ENCODE data around the gene SH2D1A. TPM values are rescaled to one million over a fixed set of nuclear protein-coding genes. Genes with fewer than 3 reads are reported as not detected.

Gene SH2D1A
- total and polyA plus RNA-seq, 2 donors from 2014 or later = 2.7 TPM; not detected in 1

DNA sequence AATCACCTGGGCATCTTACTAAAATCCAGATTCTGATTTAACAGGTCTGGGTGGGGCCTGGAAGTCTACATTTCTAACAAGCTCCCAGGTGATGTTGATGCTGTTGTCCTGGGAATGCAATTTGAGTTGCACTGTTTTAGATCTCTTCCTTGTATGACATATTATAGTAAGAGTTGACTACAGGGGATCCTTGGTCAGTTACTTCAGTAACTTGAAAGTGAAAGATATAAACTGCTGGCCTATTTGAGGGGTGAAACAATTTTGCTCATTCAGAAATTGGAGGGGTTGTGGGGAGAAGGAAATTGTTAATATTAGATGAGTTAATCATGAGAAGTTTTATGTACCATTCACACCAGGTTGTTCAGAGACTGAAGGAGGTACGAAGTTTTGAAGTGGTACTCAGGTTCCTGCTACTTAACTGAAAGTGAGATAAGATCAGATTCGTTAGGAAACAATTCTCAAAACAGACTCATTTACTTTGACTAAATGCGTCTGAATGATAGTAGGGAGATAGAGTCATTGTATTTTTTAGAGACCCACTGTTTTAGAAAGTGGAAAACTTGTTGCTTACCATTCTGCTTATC lies 12.5 kb downstream of the SH2D1A start:
- FAIRE-seq = no peak
- DNase-seq = no peak
- Histone ChIP-seq H3K36me3 (ENCODE audit: control insufficient read depth in 2 of 3, insufficient read depth in 3 of 3, low read length in 3 of 3) (no peaks in the 10 kb centered on the region), H3K9ac (ENCODE audit: low read length in 3 of 3) (no peak overlapping the region), H3K9me3 (ENCODE audit: control insufficient read depth in 2 of 3, insufficient read depth in 1 of 3, low read length in 3 of 3) (no peaks in the 10 kb centered on the region), H3K4me1 (ENCODE audit: control insufficient read depth in 2 of 3, insufficient read depth in 2 of 3, low read depth in 1 of 3, low read length in 3 of 3) (no peaks in the 10 kb centered on the region), H3K27ac (ENCODE audit: low read depth in 2 of 2, low read length in 2 of 2) (no peak overlapping the region), H3K4me3 (ENCODE audit: low read length in 3 of 3) (no peak overlapping the region), H3K27me3 (ENCODE audit: control insufficient read depth, insufficient read depth, low read length) (no peaks in the 10 kb centered on the region)
- TF ChIP-seq, protein P1, sequence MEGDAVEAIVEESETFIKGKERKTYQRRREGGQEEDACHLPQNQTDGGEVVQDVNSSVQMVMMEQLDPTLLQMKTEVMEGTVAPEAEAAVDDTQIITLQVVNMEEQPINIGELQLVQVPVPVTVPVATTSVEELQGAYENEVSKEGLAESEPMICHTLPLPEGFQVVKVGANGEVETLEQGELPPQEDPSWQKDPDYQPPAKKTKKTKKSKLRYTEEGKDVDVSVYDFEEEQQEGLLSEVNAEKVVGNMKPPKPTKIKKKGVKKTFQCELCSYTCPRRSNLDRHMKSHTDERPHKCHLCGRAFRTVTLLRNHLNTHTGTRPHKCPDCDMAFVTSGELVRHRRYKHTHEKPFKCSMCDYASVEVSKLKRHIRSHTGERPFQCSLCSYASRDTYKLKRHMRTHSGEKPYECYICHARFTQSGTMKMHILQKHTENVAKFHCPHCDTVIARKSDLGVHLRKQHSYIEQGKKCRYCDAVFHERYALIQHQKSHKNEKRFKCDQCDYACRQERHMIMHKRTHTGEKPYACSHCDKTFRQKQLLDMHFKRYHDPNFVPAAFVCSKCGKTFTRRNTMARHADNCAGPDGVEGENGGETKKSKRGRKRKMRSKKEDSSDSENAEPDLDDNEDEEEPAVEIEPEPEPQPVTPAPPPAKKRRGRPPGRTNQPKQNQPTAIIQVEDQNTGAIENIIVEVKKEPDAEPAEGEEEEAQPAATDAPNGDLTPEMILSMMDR (IDR thresholded peaks at IDR 0.05; ENCODE audit: borderline replicate concordance, extremely low read depth, insufficient read depth) = no peak
- intact Hi-C loops (cut with DNase I) = no loop called here

GRCh38 chrX:124362072-124362471 lies 15.7 kb downstream of the SH2D1A start:
- intact Hi-C loops (cut with DNase I) = no loop called here
- Histone ChIP-seq H3K9me3 (ENCODE audit: control insufficient read depth in 2 of 3, insufficient read depth in 1 of 3, low read length in 3 of 3) (no peaks in the 10 kb centered on the region), H3K36me3 (ENCODE audit: control insufficient read depth in 2 of 3, insufficient read depth in 3 of 3, low read length in 3 of 3) (no peaks in the 10 kb centered on the region), H3K4me1 (ENCODE audit: control insufficient read depth in 2 of 3, insufficient read depth in 2 of 3, low read depth in 1 of 3, low read length in 3 of 3) (no peaks in the 10 kb centered on the region), H3K27ac (ENCODE audit: low read depth in 2 of 2, low read length in 2 of 2) (no peak overlapping the region), H3K4me3 (ENCODE audit: low read length in 3 of 3) (no peak overlapping the region), H3K27me3 (ENCODE audit: control insufficient read depth, insufficient read depth, low read length) (no peaks in the 10 kb centered on the region), H3K9ac (ENCODE audit: low read length in 3 of 3) (no peak overlapping the region)
- TF ChIP-seq, protein P1 (IDR thresholded peaks at IDR 0.05; ENCODE audit: borderline replicate concordance, extremely low read depth, insufficient read depth) = no peak
- FAIRE-seq (no peak), DNase-seq (no peak)

- FAIRE-seq (no peak), DNase-seq (no peak)
- intact Hi-C loops (cut with DNase I) = no loop called here
- Histone ChIP-seq H3K9ac (ENCODE audit: low read length in 3 of 3) (no peak overlapping the region), H3K36me3 (ENCODE audit: control insufficient read depth in 2 of 3, insufficient read depth in 3 of 3, low read length in 3 of 3) (no peaks in the 10 kb centered on the region), H3K27ac (ENCODE audit: low read depth in 2 of 2, low read length in 2 of 2) (no peak overlapping the region), H3K27me3 (ENCODE audit: control insufficient read depth, insufficient read depth, low read length) (no peaks in the 10 kb centered on the region), H3K4me1 (ENCODE audit: control insufficient read depth in 2 of 3, insufficient read depth in 2 of 3, low read depth in 1 of 3, low read length in 3 of 3) (no peaks in the 10 kb centered on the region), H3K9me3 (ENCODE audit: control insufficient read depth in 2 of 3, insufficient read depth in 1 of 3, low read length in 3 of 3) (no peaks in the 10 kb centered on the region), H3K4me3 (ENCODE audit: low read length in 3 of 3) (no peak overlapping the region)
- TF ChIP-seq, protein P1 (IDR thresholded peaks at IDR 0.05; ENCODE audit: borderline replicate concordance, extremely low read depth, insufficient read depth) = no peak
These were observed 16.4 kb downstream of the SH2D1A start for GRCh38 chrX:124362761-124363160.

DNA sequence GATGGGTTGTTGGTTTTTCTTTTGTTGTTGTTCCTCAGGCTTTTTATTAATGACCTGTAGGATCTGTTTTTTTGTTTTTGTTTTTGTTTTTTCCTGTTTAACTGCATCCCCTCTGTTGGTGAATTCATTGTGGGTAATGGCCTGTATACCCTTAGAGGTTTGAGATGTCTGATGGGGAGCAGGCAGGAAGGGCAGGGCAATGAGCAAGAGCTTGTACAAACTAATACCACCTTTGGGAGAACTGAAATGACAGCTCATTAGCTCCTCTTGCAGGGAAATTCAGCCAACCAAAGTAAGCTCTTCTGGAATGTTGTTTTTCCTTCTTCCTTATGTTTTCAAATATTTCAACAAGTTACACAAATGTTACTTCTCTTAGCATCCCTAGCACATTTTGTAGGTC lies 23.4 kb downstream of the SH2D1A start:
- Histone ChIP-seq H3K27ac (ENCODE audit: low read depth in 2 of 2, low read length in 2 of 2) (no peak overlapping the region), H3K27me3 (ENCODE audit: control insufficient read depth, insufficient read depth, low read length) (no peaks in the 10 kb centered on the region), H3K9me3 (ENCODE audit: control insufficient read depth in 2 of 3, insufficient read depth in 1 of 3, low read length in 3 of 3) (no peaks in the 10 kb centered on the region), H3K4me1 (ENCODE audit: control insufficient read depth in 2 of 3, insufficient read depth in 2 of 3, low read depth in 1 of 3, low read length in 3 of 3) (no peaks in the 10 kb centered on the region), H3K4me3 (ENCODE audit: low read length in 3 of 3) (no peak overlapping the region), H3K36me3 (ENCODE audit: control insufficient read depth in 2 of 3, insufficient read depth in 3 of 3, low read length in 3 of 3) (no peaks in the 10 kb centered on the region), H3K9ac (ENCODE audit: low read length in 3 of 3) (no peak overlapping the region)
- TF ChIP-seq, protein P1 (IDR thresholded peaks at IDR 0.05; ENCODE audit: borderline replicate concordance, extremely low read depth, insufficient read depth) = no peak
- DNase-seq (no peak), FAIRE-seq (no peak)
- intact Hi-C loops (cut with DNase I) = no loop called here

Measured in kidney (tissue), 14 donors.